Activated T-helper 9 cell treated with anti-CD3 and anti-CD28 coated beads, Interleukin-2, amount 50 U/mL, for 16 hours (primary cell): ENCODE measurements around the gene DIP2C.

Source experiments
- DNase-seq: peaks from one replicate; pipeline ENCODE4 v3.0.0-alpha.2; 2020; ENCODE audit warnings: low read depth

Gene DIP2C

GRCh38 chr10:625751-626711 is 63.4 kb downstream of the DIP2C start:
- no peak for DNase-seq

GRCh38 chr10:625333-625696 is 64.2 kb downstream of the DIP2C start:
- DNase-seq, result no peak

GRCh38 chr10:624605-625332 is 64.7 kb downstream of the DIP2C start:
- no peak for DNase-seq

GRCh38 chr10:624312-624604 is 65.2 kb downstream of the DIP2C start:
- DNase-seq, result no peak

- no peak for DNase-seq
Measured at GRCh38 chr10:623477-624311, 65.8 kb downstream of the DIP2C start.

- no peak for DNase-seq
Measured at GRCh38 chr10:623014-623413, 66.5 kb downstream of the DIP2C start.

- DNase-seq, result no peak
Measured at GRCh38 chr10:621981-622740, 67.3 kb downstream of the DIP2C start.

- DNase-seq, result no peak
Measured at GRCh38 chr10:621513-621912, 68.0 kb downstream of the DIP2C start.

GRCh38 chr10:620971-621370 is 68.5 kb downstream of the DIP2C start:
- DNase-seq, result no peak

- DNase-seq, result no peak
Measured at GRCh38 chr10:620417-620816, 69.1 kb downstream of the DIP2C start.

- DNase-seq, result no peak
Measured at GRCh38 chr10:619710-620109, 69.8 kb downstream of the DIP2C start.

GRCh38 chr10:618229-618989 is 71.1 kb downstream of the DIP2C start:
- no peak for DNase-seq

- DNase-seq, result no peak
Measured at GRCh38 chr10:617471-617870, 72.0 kb downstream of the DIP2C start.

GRCh38 chr10:615583-616152 is 73.8 kb downstream of the DIP2C start:
- no peak for DNase-seq

- no peak for DNase-seq
Measured at GRCh38 chr10:614790-615582, 74.5 kb downstream of the DIP2C start.

GRCh38 chr10:614139-614711 is 75.2 kb downstream of the DIP2C start:
- DNase-seq, result no peak

GRCh38 chr10:613271-614138 is 76.0 kb downstream of the DIP2C start:
- no peak for DNase-seq

GRCh38 chr10:612696-613095 is 76.8 kb downstream of the DIP2C start:
- no peak for DNase-seq
